HG02798 (cell line): ENCODE results near the gene RHCG.

Source experiments
- ATAC-seq: cut with Tn5 transposase; IDR thresholded peaks from one replicate; pipeline ENCODE4 v1.9.1; 2021; ENCODE audit warnings: mild to moderate bottlenecking; ENCODE audit not compliant: unreplicated experiment, poor library complexity

Gene RHCG

DNA sequence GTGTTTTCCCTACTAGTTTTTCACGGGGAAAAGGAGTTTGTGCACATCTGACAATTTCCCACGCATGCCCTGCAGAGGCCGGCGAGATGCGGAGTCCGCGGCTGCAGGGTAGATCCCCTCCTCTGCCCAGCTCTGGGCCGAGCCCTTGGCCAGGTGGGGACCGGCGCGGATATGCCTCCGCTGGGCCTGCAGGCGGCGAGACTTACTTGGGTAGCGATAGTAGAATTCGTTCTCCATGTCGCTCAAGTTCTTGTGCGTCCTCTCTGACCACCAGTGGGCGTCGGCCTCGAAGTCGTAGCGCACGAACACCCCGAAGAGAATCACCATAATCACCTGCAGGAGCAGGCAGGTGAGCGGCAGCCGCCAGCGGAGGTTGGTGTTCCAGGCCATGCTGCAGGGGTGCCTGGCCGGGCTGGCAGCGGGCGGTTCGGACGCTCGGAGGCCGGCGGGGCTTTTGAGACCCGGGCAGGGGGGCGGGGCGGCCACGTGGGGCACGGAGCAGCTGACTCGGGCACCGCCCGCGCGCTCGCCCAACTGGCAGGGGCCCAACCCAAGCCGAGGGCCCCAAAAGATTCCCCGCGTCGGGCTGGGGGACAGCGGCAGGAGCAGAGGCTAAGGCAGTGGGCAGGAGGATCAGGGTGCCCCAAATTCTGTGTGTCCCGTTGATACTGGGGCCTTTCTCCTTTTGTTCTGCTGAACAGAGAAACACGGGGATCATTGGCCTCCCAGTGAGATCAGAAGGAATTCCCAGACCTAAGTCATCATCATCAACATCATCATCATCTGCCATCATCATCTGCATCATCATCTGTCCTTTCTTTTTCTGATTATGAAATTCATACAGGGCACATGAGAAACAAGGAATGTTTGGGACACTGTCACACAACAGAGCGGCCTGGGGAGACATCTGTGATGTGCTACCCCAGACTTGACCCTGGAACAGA, at the start of gene RHCG:
Gene RHCG, minus strand, starts transcription at position 429 of the 944 bp plus-strand sequence. Its CDS starts 39 bp downstream, at position 390.
- no peak for ATAC-seq

DNA sequence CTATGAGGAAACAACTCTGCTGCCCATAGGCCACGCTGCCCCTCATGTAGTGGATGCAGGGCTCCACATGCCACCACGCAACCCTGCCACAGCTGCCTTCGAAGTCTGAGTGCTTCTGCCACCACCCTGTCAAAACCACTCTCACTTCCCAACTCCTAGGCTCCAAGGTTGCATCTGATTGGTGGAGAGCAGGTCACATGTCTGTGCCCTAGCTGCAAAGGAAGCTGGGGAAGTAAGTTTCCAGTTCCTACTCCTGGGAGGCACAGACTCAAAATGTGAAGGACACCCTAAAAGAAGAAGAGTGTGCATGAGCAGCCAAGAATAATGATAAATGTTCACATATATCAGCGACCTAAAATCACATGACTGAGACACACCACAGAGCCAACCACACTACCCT, 47.0 kb upstream of the RHCG start:
- no peak for ATAC-seq

DNA sequence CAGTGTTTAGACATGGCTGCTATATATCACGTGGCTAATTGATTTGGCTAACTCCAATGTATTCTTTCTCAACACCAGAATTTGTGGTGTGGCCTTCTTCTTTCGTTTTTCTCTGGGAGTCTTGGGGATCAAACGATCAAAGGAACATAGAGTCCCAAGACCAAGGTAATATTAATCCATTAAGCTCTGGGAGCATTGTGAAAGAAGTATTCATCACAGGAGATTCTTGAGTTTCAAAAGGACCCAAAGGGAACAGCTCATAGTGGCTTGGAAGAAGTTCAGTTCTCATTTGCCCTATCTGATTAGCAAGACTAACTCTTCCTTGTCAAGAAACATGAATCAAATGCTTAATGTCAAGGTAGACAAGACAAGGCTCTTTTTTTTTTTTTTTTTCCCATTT, 46.0 kb upstream of the RHCG start:
- ATAC-seq, result no peak

DNA sequence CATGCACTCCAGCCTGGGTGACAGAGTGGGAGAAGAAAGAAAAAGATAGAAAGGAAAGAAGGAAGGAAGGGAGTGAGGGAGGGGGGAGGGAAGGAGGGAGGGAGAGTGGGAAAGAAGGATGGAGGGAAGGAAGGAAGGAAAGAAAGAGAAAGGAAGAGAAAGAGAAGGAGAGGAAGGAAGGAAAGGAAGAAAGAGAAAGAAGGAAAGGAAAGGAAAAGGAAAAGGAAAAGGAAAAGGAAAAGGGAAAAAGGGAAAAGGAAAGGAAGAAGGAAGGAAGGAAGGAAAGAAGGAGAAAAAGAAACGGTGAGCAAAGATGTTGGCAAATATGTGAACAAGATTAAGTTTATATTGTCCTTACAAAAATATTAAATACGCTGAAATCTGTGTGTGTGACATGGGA, 42.6 kb upstream of the RHCG start:
- no peak for ATAC-seq

DNA sequence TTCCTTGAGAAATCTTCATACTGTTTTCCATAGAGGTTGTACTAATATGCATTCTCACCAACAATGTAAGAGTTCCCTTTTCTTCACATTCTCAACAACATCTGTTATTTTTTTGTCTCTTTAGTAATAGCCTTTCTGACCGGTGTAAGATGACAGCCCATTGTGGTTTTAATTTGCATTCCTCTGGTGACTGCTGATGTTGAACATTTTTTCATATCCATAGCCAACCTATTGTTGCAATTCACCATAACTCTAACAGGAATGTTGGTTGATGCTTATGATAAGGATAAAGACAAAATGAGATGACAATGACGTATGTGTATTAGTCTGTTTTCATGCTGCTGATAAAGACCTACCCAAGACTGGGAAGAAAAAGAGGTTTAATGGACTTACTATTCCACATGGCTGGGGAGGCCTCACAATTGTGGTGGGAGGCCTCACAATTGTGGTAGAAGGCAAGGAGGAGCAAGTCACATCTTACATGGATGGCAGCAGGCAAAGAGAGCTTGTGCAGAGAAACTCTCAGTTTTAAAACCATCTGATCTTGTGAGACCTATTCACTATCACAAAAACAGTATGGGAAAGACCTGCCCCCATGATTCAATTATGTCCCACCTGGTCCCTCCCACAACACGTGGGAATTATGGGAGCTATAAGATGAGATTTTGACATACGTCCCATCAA, 37.6 kb upstream of the RHCG start:
- ATAC-seq, result no peak

DNA sequence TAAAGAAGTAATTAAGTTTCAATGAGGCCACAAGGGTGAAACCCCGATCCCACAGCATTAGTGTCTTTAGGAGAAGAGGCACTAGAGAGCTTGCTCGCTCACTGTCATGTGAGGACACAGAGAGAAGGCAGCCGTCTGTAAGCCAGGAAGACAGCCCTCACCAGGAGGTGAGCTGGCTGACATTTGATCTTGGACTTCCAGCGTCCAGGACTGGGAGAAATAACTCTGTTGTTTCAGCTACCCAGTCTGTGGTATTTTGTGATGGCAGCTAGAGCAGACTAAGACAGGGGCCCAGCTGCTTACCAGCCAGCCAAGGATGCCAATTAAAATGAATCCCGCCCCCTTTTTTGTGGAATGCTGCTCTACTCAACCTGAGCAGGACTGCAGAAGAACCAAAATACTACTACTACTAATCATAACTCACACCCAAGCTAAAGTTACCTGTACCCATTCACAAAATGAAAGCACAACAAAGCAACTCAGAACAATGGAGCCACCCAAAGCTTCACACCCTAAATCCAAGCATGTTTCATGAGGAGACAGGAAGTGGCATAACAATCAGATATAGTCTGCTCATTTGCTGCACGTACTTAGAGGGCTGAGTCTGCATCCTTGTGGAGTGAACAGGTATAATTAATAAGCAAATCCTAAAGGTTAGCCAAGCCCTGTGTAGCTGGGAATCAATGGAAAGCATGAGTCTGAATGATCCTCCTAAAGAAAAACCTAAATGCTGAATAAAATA, 35.6 kb upstream of the RHCG start:
- ATAC-seq, result no peak

DNA sequence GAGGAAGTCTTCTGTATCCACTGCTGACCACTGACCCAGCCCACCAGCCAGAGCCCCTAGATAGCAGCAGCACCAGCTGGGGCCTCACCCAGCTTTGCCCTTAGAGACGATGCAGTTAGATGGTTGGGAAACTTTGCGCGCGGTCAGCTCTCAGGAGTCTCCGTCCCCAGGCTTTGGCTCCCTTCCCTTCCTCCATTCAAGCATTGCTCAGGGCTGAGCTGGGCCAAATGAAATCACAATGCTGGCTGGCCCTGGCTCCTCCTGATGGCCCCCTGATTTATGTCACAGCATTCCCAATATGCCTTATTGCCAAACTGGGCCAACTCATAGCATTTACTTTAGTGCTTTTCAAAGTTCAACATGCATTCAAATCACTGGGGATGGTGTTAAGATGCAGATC, 34.6 kb upstream of the RHCG start:
- ATAC-seq, result no peak

DNA sequence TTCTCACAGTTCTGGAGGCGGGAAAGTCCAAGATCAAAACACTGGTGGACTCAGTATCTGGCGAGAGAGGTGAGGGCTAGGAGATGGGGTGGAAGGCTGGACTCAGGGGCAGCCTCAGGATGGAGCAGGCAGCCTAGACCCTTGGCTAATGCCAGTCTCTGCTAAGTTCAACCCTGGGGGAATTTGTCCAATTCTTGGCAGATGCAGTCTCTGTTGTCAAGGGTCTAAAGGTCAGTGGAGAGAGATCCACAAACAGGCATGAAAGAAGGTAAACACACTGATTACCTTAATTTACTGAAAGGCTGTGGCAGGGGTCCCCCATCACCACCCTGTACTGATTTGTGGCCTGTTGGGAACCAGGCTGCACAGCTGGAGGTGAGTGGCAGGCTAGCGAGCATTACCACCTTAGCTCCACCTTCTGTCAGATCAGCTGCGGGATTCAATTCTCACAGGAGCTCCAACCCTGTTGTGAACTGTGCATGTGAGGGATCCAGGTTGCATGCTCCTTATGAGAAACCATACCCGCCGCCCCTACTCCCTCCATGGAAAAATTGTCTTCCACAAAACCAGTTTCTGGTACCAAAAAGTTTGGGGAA, 32.5 kb upstream of the RHCG start:
- ATAC-seq, result no peak

DNA sequence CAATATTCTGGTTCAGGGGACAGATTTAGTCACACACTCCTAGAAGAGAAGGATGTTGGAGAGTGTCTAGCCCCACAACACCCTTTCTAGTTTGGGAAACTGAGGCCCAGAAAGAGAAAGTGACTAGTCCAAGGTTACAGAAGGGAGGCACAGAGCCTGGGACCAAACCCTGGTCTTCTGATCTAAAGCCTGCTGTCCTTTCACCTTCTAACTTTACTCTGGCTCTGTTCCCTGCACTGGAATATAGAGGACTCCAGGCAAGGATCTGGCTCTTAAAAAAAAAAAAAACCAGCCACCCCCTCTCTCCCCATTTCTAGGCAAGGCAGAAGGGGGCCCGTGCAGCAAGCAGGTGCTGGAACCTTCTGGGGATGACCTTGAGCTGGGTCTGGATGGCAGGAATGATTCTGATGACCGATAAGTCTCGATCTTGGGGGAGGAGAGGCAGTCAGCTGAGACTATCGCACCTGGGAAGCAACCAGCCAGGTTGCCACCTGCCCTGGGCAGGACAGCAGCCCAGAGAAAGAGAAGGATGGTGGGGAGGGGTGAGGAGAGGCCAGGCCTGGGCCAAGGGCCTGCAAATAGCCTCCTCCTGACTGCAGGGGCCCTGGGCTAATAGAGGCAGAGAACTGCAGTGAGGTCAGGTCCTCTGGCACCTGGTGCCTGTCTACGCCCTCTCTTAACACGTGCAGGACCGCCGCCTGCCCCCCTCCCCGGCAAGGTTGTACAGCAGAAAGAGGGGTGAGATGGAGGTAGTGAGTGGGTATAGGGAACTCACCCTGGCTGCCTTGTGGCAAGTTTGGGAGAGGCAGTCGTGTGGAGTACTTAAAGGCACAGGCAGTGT, 30.4 kb upstream of the RHCG start:
- ATAC-seq, result no peak

DNA sequence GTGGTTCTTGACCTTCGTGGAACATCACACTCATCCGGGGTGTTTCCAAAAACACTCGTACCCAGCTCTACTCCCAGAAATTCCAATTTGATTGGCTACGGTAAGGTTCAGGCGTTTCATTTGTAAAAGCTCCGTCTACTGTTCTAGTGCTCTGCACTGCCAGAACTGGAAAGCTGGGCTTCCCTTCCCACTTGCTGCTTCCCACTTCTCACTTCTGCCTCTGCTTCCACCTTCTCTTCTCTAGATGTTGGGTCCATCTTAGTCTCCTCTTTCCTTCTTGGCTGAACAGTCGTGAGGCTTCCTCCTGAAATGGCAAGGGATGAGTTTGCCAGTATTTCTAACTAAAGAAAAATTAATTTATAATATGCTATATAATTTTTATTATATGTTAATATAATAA, 29.8 kb upstream of the RHCG start:
- no peak for ATAC-seq

DNA sequence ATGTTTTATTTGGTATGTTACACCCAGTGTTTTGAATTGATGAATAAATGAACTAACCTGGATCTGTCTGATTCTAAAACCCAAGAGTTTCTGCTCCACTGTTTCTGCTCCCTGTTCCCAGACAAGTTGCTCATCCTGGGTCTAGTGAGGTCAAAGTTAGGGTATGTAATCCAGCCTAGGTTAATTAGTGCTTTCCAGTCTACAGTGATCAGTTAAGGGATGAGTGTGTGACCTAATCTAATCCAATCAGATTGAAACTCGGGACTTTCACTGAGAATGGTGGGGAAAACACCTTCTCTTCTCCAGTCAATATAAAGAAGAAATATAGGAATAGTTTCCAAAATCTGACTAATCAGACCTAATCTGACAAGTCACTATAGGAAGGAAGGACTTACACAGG, 27.8 kb upstream of the RHCG start:
- ATAC-seq, result no peak

DNA sequence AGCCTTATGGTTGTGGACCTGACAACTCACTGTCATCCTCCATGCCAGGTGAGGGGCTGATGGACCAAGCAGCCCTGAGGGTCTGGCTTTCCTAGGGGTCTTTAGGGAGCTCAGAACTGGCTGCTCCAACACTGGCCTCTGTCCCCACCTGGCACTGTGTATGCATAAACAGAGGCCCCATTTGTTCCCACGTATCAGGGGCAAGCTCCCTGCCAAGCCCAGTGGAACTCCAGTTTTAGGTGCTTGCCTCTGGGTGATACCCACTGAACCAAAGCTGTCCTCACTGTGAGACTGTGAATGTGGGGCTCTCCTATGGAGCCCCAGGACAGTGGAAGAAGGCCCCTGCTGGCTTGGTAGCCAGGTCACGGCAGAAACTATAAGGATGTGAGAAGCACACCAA, 26.7 kb upstream of the RHCG start:
- ATAC-seq, result no peak

DNA sequence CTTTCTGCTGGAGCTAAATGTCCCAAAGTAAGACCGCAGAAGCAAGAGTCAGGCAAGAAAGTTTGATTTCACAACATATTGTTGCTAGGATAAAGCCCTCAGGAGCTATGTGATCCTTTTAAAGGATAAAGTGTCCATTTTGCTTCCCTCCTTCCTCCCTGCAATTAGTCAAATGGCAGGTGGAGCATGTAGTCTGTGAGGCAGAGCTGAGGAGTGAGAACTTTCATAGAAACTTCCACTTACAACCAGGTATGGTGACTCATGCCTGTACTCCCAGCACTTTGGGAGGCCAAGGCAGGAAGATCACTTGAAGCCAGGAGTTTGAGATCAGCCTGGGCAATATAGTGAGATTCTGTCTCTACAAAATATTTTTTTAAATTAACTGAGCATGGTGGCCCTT, 25.2 kb upstream of the RHCG start:
- ATAC-seq, result no peak

DNA sequence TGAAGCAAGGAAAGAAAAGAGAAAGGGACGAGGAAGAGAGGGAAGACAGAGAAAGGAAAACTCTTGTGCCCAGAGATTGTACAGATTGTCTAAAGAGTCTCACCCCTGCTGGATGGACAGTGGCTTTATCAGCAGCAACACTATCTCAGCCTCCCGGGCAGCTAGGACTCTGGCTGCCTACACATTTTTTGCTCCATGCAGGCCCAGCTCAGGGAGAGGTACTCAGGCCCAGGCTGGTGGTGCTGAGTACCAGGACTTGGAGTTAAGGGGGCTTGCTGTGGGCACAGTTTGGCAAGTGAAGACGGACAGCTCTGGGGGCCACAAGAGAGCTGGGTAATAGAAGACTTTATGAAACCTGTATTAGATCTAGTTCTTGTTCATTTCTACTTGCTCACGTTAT, 19.1 kb upstream of the RHCG start:
- ATAC-seq, result no peak

DNA sequence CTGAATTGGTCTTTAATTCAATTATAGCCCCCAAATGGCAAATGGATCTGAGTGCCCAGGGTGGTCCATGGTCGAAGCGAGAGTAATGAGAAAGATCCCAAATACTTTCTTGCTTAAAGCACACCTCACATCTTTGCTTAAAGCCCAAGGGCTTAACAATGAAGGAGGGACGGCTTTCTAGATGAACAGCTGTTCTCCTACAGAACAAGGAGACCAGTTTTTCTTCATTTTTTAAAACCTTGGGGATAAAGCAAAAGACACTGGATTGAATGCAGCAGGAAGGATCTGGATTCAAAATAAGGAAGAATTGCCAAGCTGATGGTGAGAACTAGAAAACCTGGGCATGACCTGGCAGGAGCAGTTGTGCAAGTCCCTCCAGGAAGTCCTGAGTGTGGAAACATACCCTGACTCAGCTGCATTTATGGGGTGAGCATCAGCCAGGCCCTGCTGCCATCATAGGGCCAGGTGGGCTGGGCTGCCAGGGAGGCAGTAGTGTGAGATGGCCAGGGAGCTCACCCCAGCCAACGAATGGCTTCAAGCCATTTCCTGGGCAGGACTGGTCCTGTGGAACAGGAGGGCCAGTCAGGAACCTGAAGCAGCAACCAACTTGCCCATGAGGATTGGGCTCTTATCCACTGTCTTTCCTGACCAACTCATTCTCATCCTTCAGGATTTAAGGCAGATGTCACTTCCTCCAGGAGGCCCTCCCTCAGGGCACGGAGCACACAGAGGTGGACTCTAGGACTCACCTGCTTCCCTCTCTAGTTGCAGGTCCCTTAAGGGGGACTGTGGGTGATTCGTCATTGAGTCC, 18.4 kb upstream of the RHCG start:
- ATAC-seq, result no peak

DNA sequence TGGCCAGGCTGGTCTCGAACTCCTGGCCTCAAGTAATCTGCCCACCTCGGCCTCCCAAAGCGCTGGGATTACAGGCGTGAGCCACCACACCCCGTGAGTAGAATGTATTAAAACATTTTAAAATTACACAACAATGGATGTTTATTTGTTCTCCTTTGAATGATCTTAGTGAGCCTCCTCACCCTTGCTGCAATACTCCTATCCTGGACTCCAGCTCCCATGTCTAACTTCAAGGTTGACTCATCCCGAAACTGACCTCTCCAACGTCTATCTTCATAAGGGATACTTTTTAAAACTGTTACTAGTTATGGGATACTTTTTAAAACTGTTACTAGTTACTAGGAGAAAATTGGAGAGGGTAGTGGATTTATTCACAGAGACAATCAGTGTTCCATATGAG, 17.8 kb upstream of the RHCG start:
- no peak for ATAC-seq

DNA sequence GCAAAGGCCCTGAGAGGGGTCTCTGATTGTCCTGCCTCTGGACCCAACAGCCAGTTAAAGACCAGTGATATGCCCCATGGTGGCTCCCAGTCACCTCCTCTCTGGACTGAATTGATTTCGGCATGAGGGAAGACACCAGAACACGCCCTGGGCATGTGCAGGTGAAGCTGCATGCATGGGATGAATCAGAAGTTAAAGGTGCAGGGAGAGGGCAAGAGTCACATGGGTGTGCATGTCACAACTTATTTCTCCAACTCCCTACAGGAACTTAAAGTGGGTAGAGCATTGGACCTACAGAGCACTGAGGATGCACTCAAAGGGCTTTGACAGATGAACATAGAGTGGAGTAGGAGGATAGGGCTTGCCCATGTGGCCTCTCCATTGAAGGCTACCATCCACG, 16.9 kb upstream of the RHCG start:
- ATAC-seq, result no peak

DNA sequence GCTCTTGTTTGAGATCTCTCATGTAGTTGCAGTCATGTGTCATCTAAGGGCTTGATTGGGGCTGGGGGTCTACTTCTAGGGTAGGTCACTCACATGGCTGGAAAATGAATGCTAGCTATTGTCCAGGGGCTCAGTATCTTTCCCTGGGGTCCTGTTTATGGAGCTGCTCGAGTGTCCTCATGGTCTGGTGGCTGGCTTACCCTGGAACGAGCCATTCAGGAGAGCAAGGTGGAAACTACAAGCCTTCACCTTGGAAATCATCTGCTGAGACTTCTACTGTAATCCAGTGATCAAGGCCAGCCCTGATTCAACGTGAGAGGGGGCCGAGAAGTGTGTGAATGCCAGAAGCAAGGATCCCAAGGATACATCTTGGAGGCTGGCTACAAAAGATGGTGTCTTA, 16.2 kb upstream of the RHCG start:
- no peak for ATAC-seq
